ENCODE results near the gene SLX9.

- TF ChIP-seq, protein P1, sequence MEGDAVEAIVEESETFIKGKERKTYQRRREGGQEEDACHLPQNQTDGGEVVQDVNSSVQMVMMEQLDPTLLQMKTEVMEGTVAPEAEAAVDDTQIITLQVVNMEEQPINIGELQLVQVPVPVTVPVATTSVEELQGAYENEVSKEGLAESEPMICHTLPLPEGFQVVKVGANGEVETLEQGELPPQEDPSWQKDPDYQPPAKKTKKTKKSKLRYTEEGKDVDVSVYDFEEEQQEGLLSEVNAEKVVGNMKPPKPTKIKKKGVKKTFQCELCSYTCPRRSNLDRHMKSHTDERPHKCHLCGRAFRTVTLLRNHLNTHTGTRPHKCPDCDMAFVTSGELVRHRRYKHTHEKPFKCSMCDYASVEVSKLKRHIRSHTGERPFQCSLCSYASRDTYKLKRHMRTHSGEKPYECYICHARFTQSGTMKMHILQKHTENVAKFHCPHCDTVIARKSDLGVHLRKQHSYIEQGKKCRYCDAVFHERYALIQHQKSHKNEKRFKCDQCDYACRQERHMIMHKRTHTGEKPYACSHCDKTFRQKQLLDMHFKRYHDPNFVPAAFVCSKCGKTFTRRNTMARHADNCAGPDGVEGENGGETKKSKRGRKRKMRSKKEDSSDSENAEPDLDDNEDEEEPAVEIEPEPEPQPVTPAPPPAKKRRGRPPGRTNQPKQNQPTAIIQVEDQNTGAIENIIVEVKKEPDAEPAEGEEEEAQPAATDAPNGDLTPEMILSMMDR (conservative IDR thresholded peaks at IDR 0.05; ENCODE audit: low read depth, low read length) = no peak
- no peak for TF ChIP-seq EZH2 (IDR thresholded peaks at IDR 0.05; ENCODE audit: low read length, unreplicated experiment)
Measured at GRCh38 chr21:44960141-44961092, 20.6 kb downstream of the SLX9 start.
